GM12878 (cell line): ENCODE data around the gene GLMP. TPM values are rescaled to one million over a fixed set of nuclear protein-coding genes. Genes with fewer than 3 reads are reported as not detected.

Experiments
- ATAC-seq: fragments of 200-7000 bp; cut with Tn5 transposase; 3 replicates; pipeline ENCODE4 v1.9.1; 2020; ENCODE audit warnings: mild to moderate bottlenecking, moderate library complexity
- BruUV-seq: library from RNA; stranded (reverse); fragments of 400-500 nt; replicated peaks from 2 replicates; lab custom pipeline; 2021; lab: Mats Ljungman, UMichigan
- CTCF ChIA-PET: fragments of 300-600 bp; sonication (Branson Sonifier 250); formaldehyde crosslinking; extraction: SDS; loops from one replicate; lab custom pipeline; 2021; ENCODE audit warnings: inconsistent platforms; lab: Yijun Ruan, JAX
- POLR2A ChIA-PET: fragments of 350-600 bp; formaldehyde crosslinking; extraction: SDS; loops from one replicate; lab custom pipeline; 2021; ENCODE audit warnings: inconsistent platforms; lab: Charles Lee
- RAD21 ChIA-PET: fragments of 300-600 bp; sonication (Branson Sonifier 250); formaldehyde crosslinking; loops from one replicate; lab custom pipeline; 2023; ENCODE audit warnings: antibody characterized with exemption; ENCODE audit not compliant: unreplicated experiment; lab: Charles Lee
- SMC1A ChIA-PET: fragments of 300-600 bp; sonication (Branson Sonifier 250); formaldehyde crosslinking; loops from one replicate; lab custom pipeline; 2023; ENCODE audit not compliant: unreplicated experiment, uncharacterized antibody; lab: Charles Lee
- DNase-seq: peaks from one replicate; pipeline ENCODE4 v3.0.0-alpha.2; 2011; ENCODE audit warnings: low read depth, low spot score
- FAIRE-seq: peaks from 3 replicates; lab custom pipeline; 2011; peaks lifted over from hg19 to GRCh38; lab: Jason Lieb, UNC
- H2AFZ ChIP-seq: 2 replicates; pipeline ENCODE4 v1.6.0; 2011; ENCODE audit warnings: low read depth, low read length, control low read depth; ENCODE audit not compliant: control insufficient read depth
- H3K27ac ChIP-seq: 2 replicates; pipeline ENCODE4 v1.5.1; 2011; ENCODE audit warnings: control low read depth; ENCODE audit not compliant: control insufficient read depth, insufficient read depth
- H3K27me3 ChIP-seq, 2 experiments: replicated peaks in 1 of 2; 2 replicates each; pipeline versions ENCODE4 v1.6.0 to v1.6.1; 2011; ENCODE audit warnings: low read length in 1 of 2; ENCODE audit not compliant: control insufficient read depth in 2 of 2, insufficient read depth in 2 of 2
- H3K36me3 ChIP-seq, 2 experiments: 2 replicates each; pipeline ENCODE4 v1.5.1; 2011; ENCODE audit warnings: low read length in 1 of 2; ENCODE audit not compliant: control insufficient read depth in 2 of 2, insufficient read depth in 2 of 2
- H3K4me1 ChIP-seq: 2 replicates; pipeline ENCODE4 v1.6.1; 2011; ENCODE audit warnings: mild to moderate bottlenecking, low read length, moderate library complexity, mixed read lengths; ENCODE audit not compliant: control insufficient read depth, insufficient read depth
- H3K4me2 ChIP-seq: 2 replicates; pipeline ENCODE4 v1.6.0; 2011; ENCODE audit warnings: control low read depth; ENCODE audit not compliant: control insufficient read depth, insufficient read depth
- H3K4me3 ChIP-seq: fragments of 200-600 bp; sonication (generic); 2 replicates; pipeline ENCODE4 v1.5.1; 2016
- H3K79me2 ChIP-seq: 2 replicates; pipeline ENCODE4 v1.6.0; 2011; ENCODE audit warnings: low read length; ENCODE audit not compliant: control insufficient read depth, insufficient read depth
- H3K9ac ChIP-seq: 2 replicates; pipeline ENCODE4 v1.8.0; 2011; ENCODE audit warnings: low read length, control low read depth, mixed read lengths; ENCODE audit not compliant: control insufficient read depth, insufficient read depth
- H3K9me3 ChIP-seq: replicated peaks from 3 replicates; pipeline ENCODE4 v1.5.1; 2011; ENCODE audit warnings: mild to moderate bottlenecking, low read length; ENCODE audit not compliant: control insufficient read depth, insufficient read depth
- H4K20me1 ChIP-seq: 2 replicates; pipeline ENCODE4 v1.6.0; 2011; ENCODE audit not compliant: control insufficient read depth, insufficient read depth
- CTCF ChIP-seq, 3 experiments: IDR thresholded peaks in 2 of 3; conservative IDR thresholded peaks in 1 of 3; 2 replicates each; pipeline ENCODE4 v1.5.1; 2011; ENCODE audit warnings: low read depth in 3 of 3, low read length in 3 of 3, mild to moderate bottlenecking in 3 of 3, control low read depth in 2 of 3, moderate library complexity in 2 of 3, inconsistent platforms in 1 of 3, mixed read lengths in 1 of 3; ENCODE audit not compliant: control insufficient read depth in 2 of 3, insufficient read depth in 1 of 3; ENCODE audit errors: extremely low read depth in 1 of 3
- E2F4 ChIP-seq: IDR thresholded peaks from 2 replicates; pipeline ENCODE4 v1.6.1; 2012; ENCODE audit warnings: low read depth, low read length, improper control_type of control experiment
- RAD21 ChIP-seq: IDR thresholded peaks from 2 replicates; pipeline ENCODE4 v1.6.1; 2011; ENCODE audit warnings: mild to moderate bottlenecking, low read depth, low read length, moderate library complexity; ENCODE audit not compliant: insufficient read depth
- RUNX3 ChIP-seq: IDR thresholded peaks from 2 replicates; pipeline ENCODE4 v1.6.1; 2012; ENCODE audit warnings: low read length, inconsistent platforms
- SMC3 ChIP-seq: IDR thresholded peaks from 2 replicates; pipeline ENCODE4 v1.6.1; 2011; ENCODE audit warnings: low read length, improper control_type of control experiment, borderline replicate concordance
- WGBS: methylation state at CpG from one replicate; pipeline ENCODE4 v1.1.6; 2016; ENCODE audit warnings: low lambda C conversion rate; ENCODE audit not compliant: insufficient replicate concordance, insufficient coverage; ENCODE audit errors: missing lambda C conversion rate; 5-methylcytosine and 5-hydroxymethylcytosine counted together
- in situ Hi-C: fragments of 300-500 bp; cut with MboI; formaldehyde crosslinking; loops from 9 replicates; pipeline ENCODE4 v1.14.3; 2018; ENCODE audit warnings: mixed read lengths
- intact Hi-C: fragments of 100-400 bp; cut with micrococcal nuclease; formaldehyde crosslinking; loops from one replicate; pipeline ENCODE4 v1.14.2; 2022; ENCODE audit not compliant: unreplicated experiment
- polyA plus RNA-seq, 11 experiments: library from polyadenylated mRNA; depleted of rRNA in 4 of 11; unstranded in 6 of 11; stranded (reverse) in 5 of 11; fragments of >200 nt; fragmentation: Nextera tagmentation in 4 of 11; fragmentation: Illumina TruSeq in 1 of 11; extraction: Ambion mirVana in 4 of 11; extraction: Trizol in 1 of 11; gene quantifications; 1 replicate in 1 of 11; 2 replicates in 10 of 11; pipeline versions ENCODE4 v1.2.1 to v1.2.3, GENCODE V29; 2011 to 2016; ENCODE audit warnings: inconsistent platforms in 2 of 11, missing spikeins in 2 of 11, low read depth in 1 of 11
- total RNA-seq, 4 experiments: library from RNA; depleted of rRNA in 3 of 4; stranded (reverse); fragments of >200 nt in 3 of 4; fragmentation: Illumina TruSeq in 1 of 4; extraction: Trizol in 1 of 4; gene quantifications; 2 replicates each; pipeline versions ENCODE4 v1.2.1 to v1.2.3, GENCODE V29; 2013 to 2021
- TF ChIP-seq, protein P1 (sequence below): fragments of 450-650 bp; IDR thresholded peaks from 2 replicates; pipeline ENCODE4 v1.6.1; 2017; ENCODE audit warnings: low read depth, mild to moderate bottlenecking, moderate library complexity

The GLMP gene
- total and polyA plus RNA-seq, 10 of the 15 experiments (the other 5 are each of a cell fraction or from before 2014, with no cell fraction given): 4.4 to 30.0 (median 19.5) TPM

GRCh38 chr1:156320560-156320959, 25.1 kb upstream of the GLMP start (continued):
- TF ChIP-seq, protein P1, sequence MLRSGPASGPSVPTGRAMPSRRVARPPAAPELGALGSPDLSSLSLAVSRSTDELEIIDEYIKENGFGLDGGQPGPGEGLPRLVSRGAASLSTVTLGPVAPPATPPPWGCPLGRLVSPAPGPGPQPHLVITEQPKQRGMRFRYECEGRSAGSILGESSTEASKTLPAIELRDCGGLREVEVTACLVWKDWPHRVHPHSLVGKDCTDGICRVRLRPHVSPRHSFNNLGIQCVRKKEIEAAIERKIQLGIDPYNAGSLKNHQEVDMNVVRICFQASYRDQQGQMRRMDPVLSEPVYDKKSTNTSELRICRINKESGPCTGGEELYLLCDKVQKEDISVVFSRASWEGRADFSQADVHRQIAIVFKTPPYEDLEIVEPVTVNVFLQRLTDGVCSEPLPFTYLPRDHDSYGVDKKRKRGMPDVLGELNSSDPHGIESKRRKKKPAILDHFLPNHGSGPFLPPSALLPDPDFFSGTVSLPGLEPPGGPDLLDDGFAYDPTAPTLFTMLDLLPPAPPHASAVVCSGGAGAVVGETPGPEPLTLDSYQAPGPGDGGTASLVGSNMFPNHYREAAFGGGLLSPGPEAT: no peak
- TF ChIP-seq RUNX3: no peak

GRCh38 chr1:156319664-156320063, 24.2 kb upstream of the GLMP start:
- in situ Hi-C loops: loop anchor here (5.0 kb wide), 1 partner anchor 177 kb away; no protein-coding TSS in a partner anchor
- no peak for TF ChIP-seq E2F4
- peak; percentile 41 to 51 (median 46) for TF ChIP-seq CTCF (IDR thresholded peaks at IDR 0.05 in 2 of 3, conservative IDR thresholded peaks at IDR 0.05 in 1 of 3; ENCODE audit: control insufficient read depth in 2 of 3, extremely low read depth in 1 of 3, insufficient read depth in 1 of 3, low read depth in 3 of 3, low read length in 3 of 3)
- peak; percentile 35; the same call in 1 of the 2 replicates for TF ChIP-seq SMC3
- peak; percentile 64 for TF ChIP-seq RAD21
- Histone ChIP-seq H3K36me3 (peaks cover 29 to 42% of the 10 kb centered on the region in 2 experiments), H3K4me1 (no peaks in the 10 kb centered on the region), H2AFZ (no peak overlapping the region), H3K4me3 (no peak overlapping the region), H3K27ac (no peak overlapping the region), H3K9ac (no peak overlapping the region), H3K4me2 (no peak overlapping the region), H3K27me3 (no peaks in the 10 kb centered on the region), H3K79me2 (no peaks in the 10 kb centered on the region), H4K20me1 (no peaks in the 10 kb centered on the region), H3K9me3 (no peaks in the 10 kb centered on the region)
- ATAC-seq (no peak), DNase-seq (no peak), FAIRE-seq (no peak)
- CTCF ChIA-PET: interaction anchor here (0.6 to 5.2 kb wide), 44 partner anchors 10 to 330 kb away, joined by 3 to 58 read pairs (median 6); partner anchors contain the start of genes CCT3, PMF1, SMG5 and TMEM79
- WGBS: 93% methylated on average over 1 of the region's 1 CpG
- SMC1A ChIA-PET: interaction anchor here (0.6 to 7.2 kb wide), 15 partner anchors 17 to 253 kb away, joined by 3 to 39 read pairs (median 3); partner anchors contain the start of gene SMG5
- BruUV-seq: no TSS peak
- POLR2A ChIA-PET: interaction anchor here (0.8 to 1.4 kb wide), 3 partner anchors 13 to 170 kb away, joined by 3 to 6 read pairs (median 3); no protein-coding TSS in a partner anchor
- intact Hi-C loops: loop anchor here (5.0 kb wide), 2 partner anchors 172 to 222 kb away; no protein-coding TSS in a partner anchor
- RAD21 ChIA-PET: interaction anchor here (0.7 to 4.4 kb wide), 14 partner anchors 14 to 413 kb away, joined by 3 to 30 read pairs (median 4); partner anchors contain the start of genes PMF1 and SMG5
